ENCODE results near the gene CDCA3.

GRCh38 chr12:6838854-6839253, 12.2 kb downstream of the CDCA3 start:
- TF ChIP-seq CTCF (conservative IDR thresholded peaks at IDR 0.05 in 1 of 2, IDR thresholded peaks at IDR 0.05 in 1 of 2; ENCODE audit: extremely low read depth in 1 of 2, insufficient read depth in 1 of 2, low read depth in 1 of 2, low read length in 2 of 2) (no peak), EZH2 (IDR thresholded peaks at IDR 0.05; ENCODE audit: borderline replicate concordance, low read length) (no peak)

Data from mammary epithelial cell (primary cell).